PC-3 (cell line): ENCODE results near the gene RIC8B. TPM values are rescaled to one million over a fixed set of nuclear protein-coding genes. Genes with fewer than 3 reads are reported as not detected.
"Not testable (repeated sequence)": the region's sequence is repeated elsewhere in the genome, so short reads cannot be mapped to it uniquely, and the experiment has no call there.

Experiments
- ATAC-seq: fragments of 200-7000 bp; cut with Tn5 transposase; 2 replicates; pipeline ENCODE4 v1.9.1; 2020; ENCODE audit warnings: mild to moderate bottlenecking, moderate library complexity
- Bru-seq: library from RNA; stranded (reverse); fragments of 400-500 nt; gene quantifications from one replicate; lab custom pipeline; 2021; lab: Mats Ljungman, UMichigan
- BruChase-seq, 2 experiments: library from RNA; stranded (reverse); fragments of 400-500 nt; gene quantifications; one replicate each; lab custom pipeline; 2021; lab: Mats Ljungman, UMichigan
- BruUV-seq: library from RNA; stranded (reverse); fragments of 400-500 nt; replicated peaks from 2 replicates; lab custom pipeline; 2021; lab: Mats Ljungman, UMichigan
- CTCF ChIA-PET: fragments of 300-600 bp; sonication (Branson Sonifier 250); formaldehyde crosslinking; loops from one replicate; lab custom pipeline; 2022; ENCODE audit warnings: antibody characterized with exemption; lab: Charles Lee
- POLR2A ChIA-PET: fragments of 300-600 bp; sonication (Branson Sonifier 250); formaldehyde crosslinking; loops from one replicate; lab custom pipeline; 2022; ENCODE audit warnings: antibody characterized with exemption; ENCODE audit not compliant: unreplicated experiment; lab: Charles Lee
- DNase-seq: peaks from one replicate; pipeline ENCODE4 v3.0.0-alpha.2; 2015
- H2AFZ ChIP-seq: fragments of 300-600 bp; sonication (generic); 2 replicates; pipeline ENCODE4 v1.6.0; 2016; ENCODE audit warnings: antibody characterized with exemption, low read length
- H3F3A ChIP-seq: fragments of 300-600 bp; sonication (generic); one replicate; pipeline ENCODE4 v1.6.0; 2017; ENCODE audit warnings: antibody characterized with exemption, low read length, control low read depth, mild to moderate bottlenecking; ENCODE audit not compliant: unreplicated experiment
- H3K27ac ChIP-seq: fragments of 300-600 bp; sonication (generic); 2 replicates; pipeline ENCODE4 v1.5.1; 2016; ENCODE audit warnings: mild to moderate bottlenecking, low read length
- H3K27me3 ChIP-seq: fragments of 300-600 bp; sonication (generic); 2 replicates; pipeline ENCODE4 v1.6.1; 2016; ENCODE audit warnings: low read length, mixed read lengths
- H3K36me3 ChIP-seq: fragments of 300-600 bp; sonication (generic); 2 replicates; pipeline ENCODE4 v1.6.1; 2016; ENCODE audit warnings: low read depth, mixed run types, low read length, mixed read lengths
- H3K4me1 ChIP-seq: fragments of 300-600 bp; sonication (generic); 2 replicates; pipeline ENCODE4 v1.5.1; 2016; ENCODE audit warnings: low read length; ENCODE audit not compliant: insufficient read depth
- H3K4me2 ChIP-seq: fragments of 300-600 bp; sonication (generic); 2 replicates; pipeline ENCODE4 v1.6.0; 2016; ENCODE audit warnings: low read length
- H3K4me3 ChIP-seq: fragments of 300-600 bp; sonication (generic); 2 replicates; pipeline ENCODE4 v1.5.1; 2016; ENCODE audit warnings: mild to moderate bottlenecking, low read length, mixed read lengths
- H3K79me2 ChIP-seq: fragments of 300-600 bp; sonication (generic); 2 replicates; pipeline ENCODE4 v1.6.1; 2017; ENCODE audit warnings: low read length, mixed read lengths
- H3K9ac ChIP-seq: fragments of 300-600 bp; sonication (generic); 2 replicates; pipeline ENCODE4 v1.6.0; 2016; ENCODE audit warnings: mild to moderate bottlenecking, low read length
- H3K9me2 ChIP-seq: fragments of 300-600 bp; sonication (generic); replicated peaks from 2 replicates; pipeline ENCODE4 v1.6.1; 2016; ENCODE audit warnings: mixed run types, low read length, mixed read lengths
- H3K9me3 ChIP-seq: fragments of 300-600 bp; sonication (generic); 2 replicates; pipeline ENCODE4 v1.6.1; 2016; ENCODE audit warnings: low read length, mixed read lengths
- H4K20me1 ChIP-seq: fragments of 300-600 bp; sonication (generic); 2 replicates; pipeline ENCODE4 v1.6.1; 2016; ENCODE audit warnings: low read length, mixed read lengths
- EZH2 ChIP-seq: fragments of 300-600 bp; sonication (generic); IDR thresholded peaks from one replicate; pipeline ENCODE4 v1.6.1; 2017; ENCODE audit warnings: antibody characterized with exemption, mild to moderate bottlenecking, low read length; ENCODE audit not compliant: unreplicated experiment
- EZH2phosphoT487 ChIP-seq: fragments of 300-600 bp; sonication (generic); IDR thresholded peaks from 2 replicates; pipeline ENCODE4 v1.6.1; 2018; ENCODE audit warnings: mild to moderate bottlenecking, antibody characterized with exemption, low read length, borderline replicate concordance
- intact Hi-C: fragments of 100-400 bp; cut with micrococcal nuclease; formaldehyde crosslinking; loops from 2 replicates; pipeline ENCODE4 v1.9.0; 2023
- long read RNA-seq: library from polyadenylated mRNA; unstranded; transcript quantifications from one replicate; pipeline ENCODE4 v2.0.0, GENCODE V29; 2021; ENCODE audit not compliant: unreplicated experiment
- total RNA-seq: library from RNA; depleted of rRNA; stranded (reverse); fragments of >200 nt; gene quantifications from 2 replicates; pipeline ENCODE4 v1.2.3, GENCODE V29; 2014; rRNA removed
- TF ChIP-seq, protein P1 (sequence below): fragments of 300-600 bp; sonication (generic); conservative IDR thresholded peaks from 2 replicates; pipeline ENCODE4 v1.5.1; 2017; ENCODE audit warnings: antibody characterized with exemption, low read depth, mild to moderate bottlenecking, low read length

Gene RIC8B, protein sequence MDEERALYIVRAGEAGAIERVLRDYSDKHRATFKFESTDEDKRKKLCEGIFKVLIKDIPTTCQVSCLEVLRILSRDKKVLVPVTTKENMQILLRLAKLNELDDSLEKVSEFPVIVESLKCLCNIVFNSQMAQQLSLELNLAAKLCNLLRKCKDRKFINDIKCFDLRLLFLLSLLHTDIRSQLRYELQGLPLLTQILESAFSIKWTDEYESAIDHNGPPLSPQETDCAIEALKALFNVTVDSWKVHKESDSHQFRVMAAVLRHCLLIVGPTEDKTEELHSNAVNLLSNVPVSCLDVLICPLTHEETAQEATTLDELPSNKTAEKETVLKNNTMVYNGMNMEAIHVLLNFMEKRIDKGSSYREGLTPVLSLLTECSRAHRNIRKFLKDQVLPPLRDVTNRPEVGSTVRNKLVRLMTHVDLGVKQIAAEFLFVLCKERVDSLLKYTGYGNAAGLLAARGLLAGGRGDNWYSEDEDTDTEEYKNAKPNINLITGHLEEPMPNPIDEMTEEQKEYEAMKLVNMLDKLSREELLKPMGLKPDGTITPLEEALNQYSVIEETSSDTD
- 8.6 and 8.8 TPM in 2 replicates for total RNA-seq
- percentile 78 among the genes with signal in this experiment for Bru-seq, nascent RNA
- BruChase-seq, experiment 1, labeled RNA remaining after a 6-hour chase, result percentile 63 among the genes with signal in this experiment
- percentile 68 among the genes with signal in this experiment for BruChase-seq, experiment 2, labeled RNA remaining after a 2-hour chase
- long read RNA-seq, full-length matches to known transcripts, result 17 of 31 reads
- long read RNA-seq, partial matches to known transcripts, result 3 of 31 reads
- long read RNA-seq, other reads (novel, unspliced or antisense), result 11 of 31 reads

DNA sequence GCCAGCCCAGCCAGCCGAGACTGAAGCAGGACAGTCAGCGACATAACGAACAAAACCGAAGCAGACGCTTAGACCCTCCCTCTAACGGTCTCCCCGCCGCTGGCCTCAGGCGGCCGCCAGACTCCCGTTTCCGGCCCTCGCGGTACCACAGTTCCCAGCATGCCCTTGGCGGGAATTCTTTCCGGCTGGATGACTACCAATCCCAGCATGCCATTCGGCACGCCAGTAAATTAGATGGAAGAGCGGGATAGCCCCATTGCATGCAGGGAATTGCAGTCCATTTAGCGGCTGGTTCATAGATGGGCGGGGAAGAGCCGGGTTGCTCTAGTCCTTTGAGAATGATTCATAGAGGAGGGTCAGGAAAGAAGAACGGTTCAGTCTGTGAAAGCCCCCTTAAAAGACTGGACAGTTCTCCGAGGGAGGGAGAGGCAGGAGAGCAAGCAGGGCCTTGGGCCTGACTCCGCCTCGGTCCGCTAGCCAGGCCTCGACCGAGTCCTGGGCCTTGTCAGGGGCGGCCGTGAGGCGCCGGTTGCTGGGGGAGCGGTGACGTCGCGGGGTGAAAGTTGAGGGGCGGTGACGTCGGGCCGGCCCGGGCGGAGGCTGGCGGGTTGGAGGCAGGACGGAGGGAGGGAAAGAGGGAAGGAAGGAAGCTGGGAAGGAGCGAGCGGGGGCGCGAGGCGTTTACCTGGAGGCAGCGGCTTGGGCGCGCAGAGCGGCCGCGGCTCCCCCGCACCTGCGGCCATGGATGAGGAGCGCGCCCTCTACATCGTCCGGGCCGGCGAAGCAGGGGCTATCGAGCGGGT is at the start of gene RIC8B:
Gene RIC8B, plus strand, starts transcription at position 678 of the 803 bp plus-strand sequence. Its CDS starts 64 bp downstream, at position 742.
- Histone ChIP-seq H3K9me2 (no peaks in the 10 kb centered on the region), H3K4me1 (peaks cover 16% of the 10 kb centered on the region), H3K79me2 (peaks cover 43% of the 10 kb centered on the region), H3K27me3 (peaks cover 3% of the 10 kb centered on the region), H3K9me3 (no peaks in the 10 kb centered on the region), H3K27ac (peak within 1 kb of the TSS; percentile 85), H3K9ac (peak within 1 kb of the TSS; percentile 86), H4K20me1 (no peaks in the 10 kb centered on the region), H3F3A (no peaks in the 10 kb centered on the region), H3K4me2 (peak within 1 kb of the TSS; percentile 91), H3K4me3 (peak within 1 kb of the TSS; percentile 88), H3K36me3 (no peaks in the 10 kb centered on the region), H2AFZ (peak within 1 kb of the TSS; percentile 93)
- CTCF ChIA-PET, result interaction anchor here (0.6 kb wide), 1 partner anchor 123 kb away, joined by 4 read pairs; no protein-coding TSS in a partner anchor
- no peak for TF ChIP-seq EZH2
- TF ChIP-seq EZH2phosphoT487, result no peak
- TF ChIP-seq, protein P1, sequence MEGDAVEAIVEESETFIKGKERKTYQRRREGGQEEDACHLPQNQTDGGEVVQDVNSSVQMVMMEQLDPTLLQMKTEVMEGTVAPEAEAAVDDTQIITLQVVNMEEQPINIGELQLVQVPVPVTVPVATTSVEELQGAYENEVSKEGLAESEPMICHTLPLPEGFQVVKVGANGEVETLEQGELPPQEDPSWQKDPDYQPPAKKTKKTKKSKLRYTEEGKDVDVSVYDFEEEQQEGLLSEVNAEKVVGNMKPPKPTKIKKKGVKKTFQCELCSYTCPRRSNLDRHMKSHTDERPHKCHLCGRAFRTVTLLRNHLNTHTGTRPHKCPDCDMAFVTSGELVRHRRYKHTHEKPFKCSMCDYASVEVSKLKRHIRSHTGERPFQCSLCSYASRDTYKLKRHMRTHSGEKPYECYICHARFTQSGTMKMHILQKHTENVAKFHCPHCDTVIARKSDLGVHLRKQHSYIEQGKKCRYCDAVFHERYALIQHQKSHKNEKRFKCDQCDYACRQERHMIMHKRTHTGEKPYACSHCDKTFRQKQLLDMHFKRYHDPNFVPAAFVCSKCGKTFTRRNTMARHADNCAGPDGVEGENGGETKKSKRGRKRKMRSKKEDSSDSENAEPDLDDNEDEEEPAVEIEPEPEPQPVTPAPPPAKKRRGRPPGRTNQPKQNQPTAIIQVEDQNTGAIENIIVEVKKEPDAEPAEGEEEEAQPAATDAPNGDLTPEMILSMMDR, result no peak
- POLR2A ChIA-PET, result no interaction called here
- no TSS peak for BruUV-seq
- peak; percentile 94 for ATAC-seq
- DNase-seq, result peak; percentile 99
- intact Hi-C loops, result loop anchor here (1.0 to 5.0 kb wide), 8 partner anchors 67 to 1372 kb away; partner anchors contain the start of genes CRY1, POLR3B and TMEM263

DNA sequence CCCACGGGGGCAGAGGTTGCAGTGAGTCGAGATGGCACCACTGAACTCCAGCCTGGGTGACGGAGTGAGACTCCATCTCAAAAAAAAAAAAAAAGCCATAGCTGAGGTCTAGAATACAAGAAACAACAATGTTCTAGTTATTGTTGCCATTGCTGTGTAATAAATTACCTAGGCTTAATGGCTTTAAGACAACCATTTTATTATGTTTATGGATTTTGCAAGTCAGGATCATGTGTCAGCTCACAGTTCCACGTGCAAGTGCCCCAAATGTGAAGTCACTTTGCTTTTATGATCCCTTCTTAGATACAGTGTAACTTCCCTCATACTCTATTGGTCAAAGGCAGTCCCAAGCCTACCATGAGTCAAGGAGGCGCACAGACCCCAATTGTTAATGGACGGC is 49.5 kb upstream of the RIC8B start:
- peaks cover 40% of the 10 kb centered on the region for H3K27me3 ChIP-seq
- no peak overlapping the region for H3K9ac ChIP-seq
- no peaks in the 10 kb centered on the region for H3K79me2 ChIP-seq
- ChIA-PET POLR2A (no interaction called here), CTCF (interaction anchor here (0.6 kb wide), 1 partner anchor 87 kb away, joined by 4 read pairs; no protein-coding TSS in a partner anchor)
- no peaks in the 10 kb centered on the region for H4K20me1 ChIP-seq
- no peaks in the 10 kb centered on the region for H3K4me1 ChIP-seq
- ATAC-seq, result no peak
- DNase-seq, result no peak
- H3K4me3 ChIP-seq, result no peak overlapping the region
- no peak overlapping the region for H2AFZ ChIP-seq
- no peak overlapping the region for H3K27ac ChIP-seq
- H3K9me3 ChIP-seq, result no peaks in the 10 kb centered on the region
- BruUV-seq, result no TSS peak
- no peaks in the 10 kb centered on the region for H3K36me3 ChIP-seq
- H3F3A ChIP-seq, result no peaks in the 10 kb centered on the region
- no peak overlapping the region for H3K4me2 ChIP-seq
- H3K9me2 ChIP-seq, result no peaks in the 10 kb centered on the region
- intact Hi-C loops, result no loop called here
- TF ChIP-seq EZH2 (no peak), EZH2phosphoT487 (no peak)
- TF ChIP-seq, protein P1, result no peak

DNA sequence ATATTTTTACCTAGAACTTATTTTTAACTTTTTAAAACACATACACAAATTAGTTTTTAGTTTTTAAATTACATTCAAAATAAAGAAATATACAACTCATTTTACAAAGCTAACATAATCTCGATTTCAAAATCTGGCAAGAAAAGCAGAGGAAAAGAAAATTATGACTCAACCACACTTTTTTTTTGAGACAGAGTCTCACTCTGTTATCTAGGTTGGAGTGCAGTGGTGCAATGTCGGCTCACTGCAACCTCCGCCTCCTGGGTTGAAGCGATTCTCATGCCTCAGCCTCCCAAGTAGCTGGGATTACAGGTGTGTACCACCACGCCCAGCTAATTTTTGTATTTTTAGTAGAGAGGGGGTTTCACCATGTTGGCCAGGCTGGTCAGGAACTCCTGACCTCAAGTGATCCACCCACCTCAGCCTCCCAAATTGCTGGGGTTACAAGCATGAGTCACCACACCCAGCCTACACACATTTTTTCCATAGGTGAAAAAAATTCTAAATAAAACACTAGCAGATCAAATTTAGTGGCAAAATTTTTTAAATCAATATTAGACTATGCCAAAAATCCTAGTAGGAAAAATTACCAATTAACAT is 47.8 kb upstream of the RIC8B start:
- H3K36me3 ChIP-seq, BruUV-seq, H3K9me3 ChIP-seq, H3K9ac ChIP-seq, H3K79me2 ChIP-seq, H3K27ac ChIP-seq, ATAC-seq, CTCF ChIA-PET, H3K4me1 ChIP-seq, H2AFZ ChIP-seq, H3K4me2 ChIP-seq, H3F3A ChIP-seq, POLR2A ChIA-PET, intact Hi-C loops, DNase-seq, H3K4me3 ChIP-seq, H3K9me2 ChIP-seq, H4K20me1 ChIP-seq: not testable (repeated sequence)
- H3K27me3 ChIP-seq, result peaks cover 27% of the 10 kb centered on the region
